ENCODE measurements around the gene CEBPZ. TPM values are rescaled to one million over a fixed set of nuclear protein-coding genes. Genes with fewer than 3 reads are reported as not detected.

The CEBPZ gene
- total and polyA plus RNA-seq, 2 of the 13 experiments (the other 11 are each of a cell fraction or from before 2014, with no cell fraction given) = 14.4 to 117 TPM

- TF ChIP-seq ZNF512 (CRISPR knock-in tag; IDR thresholded peaks at IDR 0.05) (no peak; the same call in 1 of the 2 replicates), PRDM15 (CRISPR knock-in tag; IDR thresholded peaks at IDR 0.05) (no peak), NCOA1 (CRISPR knock-in tag; IDR thresholded peaks at IDR 0.05) (no peak), ZNF580 (CRISPR knock-in tag; IDR thresholded peaks at IDR 0.05; ENCODE audit: borderline replicate concordance, low read depth) (peak; percentile 94), AGO2 (optimal IDR thresholded peaks at IDR 0.05; ENCODE audit: low read depth, low read length) (no peak), ZNF75D (CRISPR knock-in tag; IDR thresholded peaks at IDR 0.05; ENCODE audit: borderline replicate concordance) (no peak), DNMT1 (CRISPR knock-in tag; IDR thresholded peaks at IDR 0.05) (no peak), ZNF556 (CRISPR knock-in tag; IDR thresholded peaks at IDR 0.05; ENCODE audit: borderline replicate concordance) (peak; percentile 80; the same call in 1 of the 2 replicates), HNF1B (CRISPR knock-in tag; IDR thresholded peaks at IDR 0.05) (peak; percentile 92; the same call in 1 of the 2 replicates), ZNF605 (CRISPR knock-in tag; IDR thresholded peaks at IDR 0.05) (peak; percentile 84; the same call in 1 of the 2 replicates), ZNF720 (CRISPR knock-in tag; IDR thresholded peaks at IDR 0.05) (no peak), PHF8 (CRISPR knock-in tag; IDR thresholded peaks at IDR 0.05) (peak; percentile 97), GLMP (CRISPR knock-in tag; IDR thresholded peaks at IDR 0.05; ENCODE audit: borderline replicate concordance) (peak; percentile 82; the same call in 1 of the 2 replicates), STAT6 (CRISPR knock-in tag; IDR thresholded peaks at IDR 0.05; ENCODE audit: borderline replicate concordance) (peak; percentile 85; the same call in 1 of the 2 replicates)
These were observed at the start of gene CEBPZ, which contains the start of gene NDUFAF7 (continued) for GRCh38 chr2:37231241-37232130.
